ENCODE measurements around the gene NPAS2. TPM values are rescaled to one million over a fixed set of nuclear protein-coding genes. Genes with fewer than 3 reads are reported as not detected.

The NPAS2 gene
- total RNA-seq, 1 donor = 8.7 TPM

DNA sequence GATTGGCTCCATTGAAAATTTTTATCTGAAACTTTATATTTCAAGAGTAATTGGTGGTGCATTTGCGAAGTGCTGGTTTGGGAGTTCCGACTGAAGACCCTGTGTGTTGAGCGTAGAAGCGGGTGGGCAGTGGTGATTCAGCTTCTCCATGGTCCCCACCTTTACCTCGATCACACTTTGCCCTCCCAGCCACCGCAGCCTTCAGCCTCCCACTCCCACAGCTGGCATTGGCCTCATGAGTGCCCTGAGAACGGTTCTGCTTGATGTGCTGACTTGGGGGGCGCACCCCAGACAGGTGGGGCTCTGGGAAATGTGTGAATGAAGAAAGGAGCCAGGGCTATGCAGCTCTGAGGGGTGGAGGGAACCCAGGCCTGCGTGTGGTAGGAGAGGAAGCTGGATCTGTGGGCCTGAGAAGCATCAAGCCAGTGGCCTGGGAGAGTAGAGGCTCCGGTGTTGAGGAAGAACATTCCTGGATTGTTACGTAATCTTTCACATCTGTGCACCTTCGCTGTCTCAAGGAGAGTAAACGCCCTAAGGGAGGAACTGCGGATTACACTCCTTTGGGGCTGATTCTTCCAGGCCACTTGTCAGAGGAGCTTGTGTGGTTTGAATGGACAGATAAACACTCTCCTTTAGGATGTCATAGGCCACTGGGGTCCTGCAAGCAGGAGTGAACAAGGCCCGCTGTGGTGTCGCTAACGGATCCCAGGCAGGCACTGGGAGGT is 83.8 kb downstream of the NPAS2 start:
- H3K9me3 ChIP-seq (ENCODE audit: low read depth, low read length) = no peaks in the 10 kb centered on the region
- TF ChIP-seq, protein P1, sequence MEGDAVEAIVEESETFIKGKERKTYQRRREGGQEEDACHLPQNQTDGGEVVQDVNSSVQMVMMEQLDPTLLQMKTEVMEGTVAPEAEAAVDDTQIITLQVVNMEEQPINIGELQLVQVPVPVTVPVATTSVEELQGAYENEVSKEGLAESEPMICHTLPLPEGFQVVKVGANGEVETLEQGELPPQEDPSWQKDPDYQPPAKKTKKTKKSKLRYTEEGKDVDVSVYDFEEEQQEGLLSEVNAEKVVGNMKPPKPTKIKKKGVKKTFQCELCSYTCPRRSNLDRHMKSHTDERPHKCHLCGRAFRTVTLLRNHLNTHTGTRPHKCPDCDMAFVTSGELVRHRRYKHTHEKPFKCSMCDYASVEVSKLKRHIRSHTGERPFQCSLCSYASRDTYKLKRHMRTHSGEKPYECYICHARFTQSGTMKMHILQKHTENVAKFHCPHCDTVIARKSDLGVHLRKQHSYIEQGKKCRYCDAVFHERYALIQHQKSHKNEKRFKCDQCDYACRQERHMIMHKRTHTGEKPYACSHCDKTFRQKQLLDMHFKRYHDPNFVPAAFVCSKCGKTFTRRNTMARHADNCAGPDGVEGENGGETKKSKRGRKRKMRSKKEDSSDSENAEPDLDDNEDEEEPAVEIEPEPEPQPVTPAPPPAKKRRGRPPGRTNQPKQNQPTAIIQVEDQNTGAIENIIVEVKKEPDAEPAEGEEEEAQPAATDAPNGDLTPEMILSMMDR (IDR thresholded peaks at IDR 0.05; ENCODE audit: extremely low read depth, low read depth, low read length) = no peak
- peaks cover 4% of the 10 kb centered on the region for H4K20me1 ChIP-seq (ENCODE audit: insufficient read depth, low read length)
- no peak overlapping the region for H2AFZ ChIP-seq (ENCODE audit: low read length)
- H3K4me1 ChIP-seq (ENCODE audit: insufficient read depth, low read length) = peaks cover 22% of the 10 kb centered on the region
- no peaks in the 10 kb centered on the region for H3K79me2 ChIP-seq (ENCODE audit: insufficient read depth, low read length)
- H3K4me3 ChIP-seq (ENCODE audit: insufficient read depth, low read length) = no peak overlapping the region
- peaks cover 19% of the 10 kb centered on the region for H3K27me3 ChIP-seq (ENCODE audit: insufficient read depth, low read length)
- no peaks in the 10 kb centered on the region for H3K36me3 ChIP-seq (ENCODE audit: insufficient read depth, low read length)
- no peak for DNase-seq (ENCODE audit: insufficient read length, low spot score, missing footprints)
- peak overlapping the region; percentile 87 for H3K27ac ChIP-seq (ENCODE audit: low read depth, low read length)
- H3K4me2 ChIP-seq (ENCODE audit: insufficient read depth, low read length) = peak overlapping the region; percentile 55

DNA sequence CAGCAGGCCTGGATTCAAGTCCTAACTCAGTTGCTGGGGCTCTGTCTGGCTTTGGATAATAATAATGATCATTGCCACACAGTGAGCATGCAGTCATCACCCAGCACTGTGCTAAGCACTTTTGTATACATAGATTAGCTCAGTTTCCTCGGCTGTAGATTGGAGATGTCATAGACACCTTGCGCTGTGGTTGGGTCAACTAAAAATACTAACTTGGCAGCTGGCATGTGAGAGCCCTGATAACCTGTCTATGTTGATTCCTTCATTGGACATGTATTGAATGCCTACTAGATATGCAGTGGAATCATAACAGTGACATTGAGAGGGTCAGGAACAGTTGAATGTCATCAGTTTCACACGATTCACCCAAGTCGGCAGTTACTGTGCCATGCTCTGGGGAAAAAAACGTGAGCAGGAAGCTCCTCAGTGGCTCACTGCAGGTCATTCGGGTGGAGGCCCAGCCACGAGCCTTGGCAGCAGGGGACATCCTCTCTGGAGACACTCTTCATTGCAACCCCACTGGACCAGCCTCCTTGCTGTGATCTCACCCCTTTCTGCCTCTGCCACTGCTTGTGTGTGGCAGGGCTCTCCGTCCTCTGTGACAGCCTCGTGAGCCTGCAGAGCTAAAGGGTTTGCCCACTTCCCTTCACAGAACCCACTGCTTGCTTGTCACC is 85.3 kb downstream of the NPAS2 start:
- H3K79me2 ChIP-seq (ENCODE audit: insufficient read depth, low read length) = no peaks in the 10 kb centered on the region
- TF ChIP-seq, protein P1 (IDR thresholded peaks at IDR 0.05; ENCODE audit: extremely low read depth, low read depth, low read length) = no peak
- peaks cover 29% of the 10 kb centered on the region for H3K27me3 ChIP-seq (ENCODE audit: insufficient read depth, low read length)
- peaks cover 4% of the 10 kb centered on the region for H4K20me1 ChIP-seq (ENCODE audit: insufficient read depth, low read length)
- H2AFZ ChIP-seq (ENCODE audit: low read length) = no peak overlapping the region
- no peak overlapping the region for H3K4me2 ChIP-seq (ENCODE audit: insufficient read depth, low read length)
- peaks cover 22% of the 10 kb centered on the region for H3K4me1 ChIP-seq (ENCODE audit: insufficient read depth, low read length)
- H3K27ac ChIP-seq (ENCODE audit: low read depth, low read length) = no peak overlapping the region
- DNase-seq (ENCODE audit: insufficient read length, low spot score, missing footprints) = no peak
- no peak overlapping the region for H3K4me3 ChIP-seq (ENCODE audit: insufficient read depth, low read length)
- H3K36me3 ChIP-seq (ENCODE audit: insufficient read depth, low read length) = no peaks in the 10 kb centered on the region
- H3K9me3 ChIP-seq (ENCODE audit: low read depth, low read length) = no peaks in the 10 kb centered on the region

DNA sequence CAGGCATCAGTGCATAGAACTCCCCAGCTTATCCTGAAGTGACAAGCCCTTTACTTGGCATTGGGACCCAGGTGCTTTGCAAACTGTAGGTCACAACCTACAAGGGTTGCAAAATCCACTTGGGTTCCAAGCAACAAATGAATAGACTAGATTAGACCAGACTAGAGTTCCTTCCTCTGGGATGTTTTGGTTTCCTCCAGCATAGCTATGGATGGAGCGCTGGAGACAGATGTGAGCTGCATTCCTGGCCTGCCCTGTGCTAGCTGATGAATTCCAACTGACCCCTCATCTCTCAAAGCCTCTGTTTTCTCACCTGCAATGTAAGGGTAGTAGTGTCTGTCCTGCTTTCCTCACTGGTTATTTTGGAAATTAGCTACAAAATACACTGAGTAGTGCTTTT is 86.2 kb downstream of the NPAS2 start:
- H3K27me3 ChIP-seq (ENCODE audit: insufficient read depth, low read length) = peaks cover 29% of the 10 kb centered on the region
- H3K4me2 ChIP-seq (ENCODE audit: insufficient read depth, low read length) = no peak overlapping the region
- no peak for DNase-seq (ENCODE audit: insufficient read length, low spot score, missing footprints)
- no peak overlapping the region for H3K4me3 ChIP-seq (ENCODE audit: insufficient read depth, low read length)
- no peaks in the 10 kb centered on the region for H3K36me3 ChIP-seq (ENCODE audit: insufficient read depth, low read length)
- TF ChIP-seq, protein P1 (IDR thresholded peaks at IDR 0.05; ENCODE audit: extremely low read depth, low read depth, low read length) = no peak
- H3K79me2 ChIP-seq (ENCODE audit: insufficient read depth, low read length) = no peaks in the 10 kb centered on the region
- no peak overlapping the region for H2AFZ ChIP-seq (ENCODE audit: low read length)
- no peaks in the 10 kb centered on the region for H3K9me3 ChIP-seq (ENCODE audit: low read depth, low read length)
- H3K4me1 ChIP-seq (ENCODE audit: insufficient read depth, low read length) = peaks cover 22% of the 10 kb centered on the region
- peaks cover 4% of the 10 kb centered on the region for H4K20me1 ChIP-seq (ENCODE audit: insufficient read depth, low read length)
- H3K27ac ChIP-seq (ENCODE audit: low read depth, low read length) = no peak overlapping the region

DNA sequence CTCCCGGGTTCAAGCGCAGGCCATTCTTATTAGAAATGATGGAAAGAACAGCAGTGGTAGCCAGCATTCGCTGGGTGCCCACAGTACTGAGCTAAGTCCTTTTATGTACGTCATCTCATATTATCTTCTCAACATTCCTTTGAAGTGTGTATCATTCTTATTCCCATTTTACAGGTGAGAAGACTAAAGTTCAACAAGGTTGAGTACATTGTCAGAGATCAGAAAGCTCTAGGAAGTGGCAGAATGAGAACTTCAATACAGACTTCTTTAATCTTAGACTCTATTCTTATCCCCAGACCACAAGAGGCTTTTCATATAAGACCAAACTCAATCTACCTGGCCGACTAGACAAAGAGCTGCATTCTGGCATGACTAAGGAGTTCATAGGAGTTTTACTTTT is 86.7 kb downstream of the NPAS2 start:
- Histone ChIP-seq H3K9me3 (ENCODE audit: low read depth, low read length) (no peaks in the 10 kb centered on the region), H3K4me2 (ENCODE audit: insufficient read depth, low read length) (no peak overlapping the region), H3K4me1 (ENCODE audit: insufficient read depth, low read length) (peaks cover 22% of the 10 kb centered on the region), H3K27ac (ENCODE audit: low read depth, low read length) (no peak overlapping the region), H3K36me3 (ENCODE audit: insufficient read depth, low read length) (no peaks in the 10 kb centered on the region), H4K20me1 (ENCODE audit: insufficient read depth, low read length) (peaks cover 4% of the 10 kb centered on the region), H3K4me3 (ENCODE audit: insufficient read depth, low read length) (no peak overlapping the region), H3K79me2 (ENCODE audit: insufficient read depth, low read length) (no peaks in the 10 kb centered on the region), H2AFZ (ENCODE audit: low read length) (no peak overlapping the region), H3K27me3 (ENCODE audit: insufficient read depth, low read length) (peaks cover 29% of the 10 kb centered on the region)
- TF ChIP-seq, protein P1 (IDR thresholded peaks at IDR 0.05; ENCODE audit: extremely low read depth, low read depth, low read length) = no peak
- DNase-seq (ENCODE audit: insufficient read length, low spot score, missing footprints) = no peak

Measured in osteoblast (primary cell).